ENCODE data around the gene TMEM80.
"Not testable (repeated sequence)": the region's sequence is repeated elsewhere in the genome, so short reads cannot be mapped to it uniquely, and the experiment has no call there.

The TMEM80 gene

DNA sequence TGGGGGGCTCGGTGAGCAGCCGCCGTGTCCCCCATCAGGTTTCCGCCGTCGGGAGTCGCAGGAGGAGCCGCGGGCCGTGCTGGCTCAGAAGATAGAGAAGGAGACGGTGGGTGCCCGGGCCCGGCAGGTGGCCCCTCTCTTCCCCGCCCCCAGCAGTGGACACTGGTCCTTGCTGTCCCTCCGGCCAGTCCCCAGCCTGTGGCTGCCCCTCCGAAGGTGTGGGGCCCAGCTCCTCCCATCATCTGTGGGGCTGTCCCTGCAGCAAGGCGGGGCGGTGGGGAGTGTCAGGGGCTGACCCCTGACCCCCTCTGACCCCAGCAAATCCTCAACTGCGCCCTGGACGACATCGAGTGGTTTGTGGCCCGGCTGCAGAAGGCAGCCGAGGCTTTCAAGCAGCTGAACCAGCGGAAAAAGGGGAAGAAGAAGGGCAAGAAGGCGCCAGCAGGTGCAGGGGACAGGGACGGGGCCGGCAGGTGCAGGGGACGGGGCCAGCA is 25.7 kb downstream of the TMEM80 start:
- DNase-seq (ENCODE audit: low spot score), result no peak

DNA sequence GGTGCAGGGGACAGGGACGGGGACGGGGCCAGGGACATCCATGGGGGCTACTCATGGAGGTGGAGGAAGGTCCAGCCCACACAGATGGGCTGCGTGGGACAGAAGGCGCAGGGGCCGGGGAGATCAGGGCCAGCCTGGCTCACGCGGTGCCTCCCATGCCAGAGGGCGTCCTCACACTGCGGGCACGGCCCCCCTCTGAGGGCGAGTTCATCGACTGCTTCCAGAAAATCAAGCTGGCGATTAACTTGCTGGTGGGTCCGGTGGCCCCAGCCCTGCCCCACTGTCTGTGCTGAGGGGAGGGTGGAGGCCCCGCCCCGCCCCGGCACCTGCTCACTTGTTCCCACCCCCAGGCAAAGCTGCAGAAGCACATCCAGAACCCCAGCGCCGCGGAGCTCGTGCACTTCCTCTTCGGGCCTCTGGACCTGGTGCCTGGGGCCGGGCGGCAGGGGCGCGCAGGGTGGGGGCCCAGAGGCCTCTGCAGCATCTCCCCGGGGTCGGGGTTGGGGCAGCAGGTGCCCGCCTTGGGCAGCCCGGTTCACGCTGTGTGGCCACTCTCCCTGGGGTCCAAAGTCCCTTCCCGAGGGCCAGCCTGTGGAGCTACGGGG is 26.2 kb downstream of the TMEM80 start:
- DNase-seq (ENCODE audit: low spot score), result no peak

DNA sequence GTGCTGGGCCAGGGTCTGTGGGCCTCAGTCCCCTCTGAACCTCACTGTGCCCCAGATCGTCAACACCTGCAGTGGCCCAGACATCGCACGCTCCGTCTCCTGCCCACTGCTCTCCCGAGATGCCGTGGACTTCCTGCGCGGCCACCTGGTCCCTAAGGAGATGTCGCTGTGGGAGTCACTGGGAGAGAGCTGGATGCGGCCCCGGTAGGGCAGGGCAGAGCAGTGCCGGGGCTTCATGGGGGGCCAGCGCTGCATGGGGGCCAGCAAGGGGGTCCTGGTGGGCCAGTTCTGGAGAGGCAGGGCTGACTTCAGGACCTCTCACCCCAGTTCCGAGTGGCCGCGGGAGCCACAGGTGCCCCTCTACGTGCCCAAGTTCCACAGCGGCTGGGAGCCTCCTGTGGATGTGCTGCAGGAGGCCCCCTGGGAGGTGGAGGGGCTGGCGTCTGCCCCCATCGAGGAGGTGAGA is 26.8 kb downstream of the TMEM80 start:
- DNase-seq (ENCODE audit: low spot score), result no peak

DNA sequence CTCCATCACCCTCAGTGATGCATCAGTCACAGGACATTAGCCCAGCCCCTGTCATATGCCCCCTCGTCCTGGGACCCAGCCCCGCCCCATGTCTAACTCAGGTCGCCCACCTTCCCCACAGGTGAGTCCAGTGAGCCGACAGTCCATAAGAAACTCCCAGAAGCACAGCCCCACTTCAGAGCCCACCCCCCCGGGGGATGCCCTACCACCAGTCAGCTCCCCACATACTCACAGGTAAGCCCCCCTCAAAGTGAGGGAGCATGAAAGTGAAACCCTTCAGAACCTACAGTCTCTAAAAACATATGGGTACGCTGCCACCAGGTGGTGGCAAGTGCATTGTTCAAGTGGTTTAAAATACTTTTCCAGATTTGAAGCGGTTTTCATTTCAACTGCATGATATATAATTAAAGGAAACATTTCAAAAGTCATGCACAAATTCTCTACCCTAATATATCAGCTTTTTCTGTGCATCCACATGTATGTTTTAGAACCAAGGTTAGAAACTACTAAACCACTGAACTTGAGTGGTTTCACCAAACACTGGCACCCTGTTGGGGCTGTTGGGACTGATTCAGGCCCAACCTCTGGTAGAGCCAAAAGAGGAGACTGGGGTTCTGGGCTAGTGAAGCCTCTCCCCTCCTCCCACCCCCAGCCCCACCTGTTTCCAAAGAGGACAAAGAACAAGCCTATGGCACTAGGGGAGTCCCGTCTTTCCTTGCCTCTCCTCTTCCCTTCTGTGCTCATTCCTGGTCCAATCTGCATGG is 27.7 kb downstream of the TMEM80 start:
- peak; percentile 47 for DNase-seq (ENCODE audit: low spot score)

DNA sequence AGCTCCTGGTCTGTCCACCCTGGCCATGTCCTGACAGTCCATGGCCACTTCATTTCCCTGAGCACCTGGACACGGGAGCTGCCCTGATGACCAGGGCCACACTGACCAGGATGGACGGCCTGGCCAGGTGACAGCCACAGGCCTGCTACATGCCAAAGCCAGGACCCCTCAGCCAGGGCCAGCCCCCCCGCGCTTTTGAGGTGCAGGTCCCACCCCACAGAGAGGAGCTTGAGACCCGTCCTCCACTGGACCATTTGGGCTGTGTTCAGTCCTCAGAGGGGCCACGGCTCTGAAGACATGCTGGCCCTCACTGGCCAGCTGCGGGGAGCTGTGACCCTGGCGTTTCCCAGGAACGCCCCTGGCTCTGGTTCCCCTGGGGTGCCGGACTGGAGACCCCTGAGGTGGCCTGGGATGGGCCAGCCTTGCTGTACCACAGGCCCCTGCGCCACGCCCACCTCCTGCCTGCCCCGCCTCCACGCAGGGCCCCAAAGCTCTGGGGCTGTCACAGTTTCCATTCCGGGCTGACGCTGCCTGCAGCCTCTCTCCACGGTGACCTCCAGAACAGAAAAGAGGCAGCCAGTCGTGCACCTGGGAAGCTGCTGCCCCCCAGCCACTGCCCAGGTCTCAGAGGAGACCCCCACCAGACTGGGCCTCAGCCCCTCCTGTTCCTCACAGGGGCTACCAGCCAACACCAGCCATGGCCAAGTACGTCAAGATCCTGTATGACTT is 28.6 kb downstream of the TMEM80 start:
- no peak for DNase-seq (ENCODE audit: low spot score)

DNA sequence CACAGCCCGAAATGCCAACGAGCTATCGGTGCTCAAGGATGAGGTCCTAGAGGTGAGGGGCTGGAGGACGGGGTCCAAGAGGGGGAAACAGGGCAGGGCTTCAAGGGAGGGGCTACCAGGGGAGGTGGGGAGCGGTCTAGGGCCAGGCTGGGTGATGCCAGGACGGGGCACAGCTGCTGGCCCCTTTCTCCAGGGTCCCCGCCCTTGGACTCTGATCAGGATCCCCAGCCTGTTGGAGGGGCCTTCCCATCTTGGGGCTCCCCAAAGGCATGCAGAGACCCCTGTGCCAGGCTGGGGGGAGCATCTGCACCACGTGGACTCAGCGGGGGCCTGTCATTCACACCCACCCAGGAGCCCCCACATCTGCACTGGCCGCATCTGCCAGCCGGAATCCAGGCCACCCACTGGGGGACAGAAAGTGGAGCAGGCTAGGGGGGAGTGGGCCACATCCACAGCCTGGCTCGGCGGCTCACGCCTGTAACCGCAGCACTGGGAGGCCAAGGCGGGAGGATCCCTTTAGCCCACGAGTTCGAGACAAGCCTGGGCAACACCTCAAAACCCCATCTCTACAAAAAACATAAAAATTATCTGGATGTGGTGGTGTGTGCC is 29.3 kb downstream of the TMEM80 start:
- DNase-seq (ENCODE audit: low spot score), result no peak

DNA sequence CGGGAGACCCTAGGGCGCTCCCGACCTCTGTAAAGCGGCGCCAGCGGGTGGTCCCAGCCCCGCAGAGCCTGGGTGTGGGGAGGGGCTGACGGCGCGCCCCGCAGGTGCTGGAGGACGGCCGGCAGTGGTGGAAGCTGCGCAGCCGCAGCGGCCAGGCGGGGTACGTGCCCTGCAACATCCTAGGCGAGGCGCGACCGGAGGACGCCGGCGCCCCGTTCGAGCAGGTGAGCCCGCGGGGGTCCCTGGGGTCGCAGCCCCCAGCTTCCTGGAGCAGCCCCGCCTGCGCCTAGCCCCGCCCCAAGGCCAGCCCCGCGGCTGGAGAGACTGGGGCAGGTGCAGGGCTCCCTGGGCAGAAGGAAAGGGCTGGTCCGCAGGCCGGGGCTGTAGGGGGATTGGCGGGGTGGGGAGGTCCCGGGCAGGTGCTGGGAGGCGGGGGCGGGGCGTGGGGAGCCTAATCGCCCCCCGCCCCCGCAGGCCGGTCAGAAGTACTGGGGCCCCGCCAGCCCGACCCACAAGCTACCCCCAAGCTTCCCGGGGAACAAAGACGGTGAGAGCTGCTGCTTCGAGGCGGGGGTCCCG is 30.1 kb downstream of the TMEM80 start:
- DNase-seq (ENCODE audit: low spot score), result no peak

DNA sequence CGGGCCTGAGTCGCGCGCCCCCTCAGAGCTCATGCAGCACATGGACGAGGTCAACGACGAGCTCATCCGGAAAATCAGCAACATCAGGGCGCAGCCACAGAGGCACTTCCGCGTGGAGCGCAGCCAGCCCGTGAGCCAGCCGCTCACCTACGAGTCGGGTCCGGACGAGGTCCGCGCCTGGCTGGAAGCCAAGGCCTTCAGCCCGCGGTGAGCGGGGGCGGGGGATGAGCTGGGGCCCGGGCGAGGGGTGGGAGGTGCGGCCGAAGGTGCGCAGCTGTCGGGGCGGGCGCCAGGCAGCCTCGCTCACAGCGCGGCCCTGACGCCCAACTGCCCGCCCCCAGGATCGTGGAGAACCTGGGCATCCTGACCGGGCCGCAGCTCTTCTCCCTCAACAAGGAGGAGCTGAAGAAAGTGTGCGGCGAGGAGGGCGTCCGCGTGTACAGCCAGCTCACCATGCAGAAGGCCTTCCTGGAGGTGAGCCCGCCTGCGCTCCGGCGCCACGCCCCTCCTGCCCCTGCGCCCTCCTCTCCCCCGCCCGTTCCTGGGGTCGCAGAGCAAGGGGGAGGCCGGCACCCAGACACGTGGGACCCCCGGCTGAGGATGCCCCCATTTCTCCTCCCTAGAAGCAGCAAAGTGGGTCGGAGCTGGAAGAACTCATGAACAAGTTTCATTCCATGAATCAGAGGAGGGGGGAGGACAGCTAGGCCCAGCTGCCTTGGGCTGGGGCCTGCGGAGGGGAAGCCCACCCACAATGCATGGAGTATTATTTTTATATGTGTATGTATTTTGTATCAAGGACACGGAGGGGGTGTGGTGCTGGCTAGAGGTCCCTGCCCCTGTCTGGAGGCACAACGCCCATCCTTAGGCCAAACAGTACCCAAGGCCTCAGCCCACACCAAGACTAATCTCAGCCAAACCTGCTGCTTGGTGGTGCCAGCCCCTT is 30.9 kb downstream of the TMEM80 start:
- DNase-seq (ENCODE audit: low spot score), result no peak

DNA sequence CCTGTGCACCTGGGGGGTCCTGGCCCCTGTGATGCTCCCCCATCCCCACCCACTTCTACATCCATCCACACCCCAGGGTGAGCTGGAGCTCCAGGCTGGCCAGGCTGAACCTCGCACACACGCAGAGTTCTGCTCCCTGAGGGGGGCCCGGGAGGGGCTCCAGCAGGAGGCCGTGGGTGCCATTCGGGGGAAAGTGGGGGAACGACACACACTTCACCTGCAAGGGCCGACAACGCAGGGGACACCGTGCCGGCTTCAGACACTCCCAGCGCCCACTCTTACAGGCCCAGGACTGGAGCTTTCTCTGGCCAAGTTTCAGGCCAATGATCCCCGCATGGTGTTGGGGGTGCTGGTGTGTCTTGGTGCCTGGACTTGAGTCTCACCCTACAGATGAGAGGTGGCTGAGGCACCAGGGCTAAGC is 31.7 kb downstream of the TMEM80 start:
- no peak for DNase-seq (ENCODE audit: low spot score)

DNA sequence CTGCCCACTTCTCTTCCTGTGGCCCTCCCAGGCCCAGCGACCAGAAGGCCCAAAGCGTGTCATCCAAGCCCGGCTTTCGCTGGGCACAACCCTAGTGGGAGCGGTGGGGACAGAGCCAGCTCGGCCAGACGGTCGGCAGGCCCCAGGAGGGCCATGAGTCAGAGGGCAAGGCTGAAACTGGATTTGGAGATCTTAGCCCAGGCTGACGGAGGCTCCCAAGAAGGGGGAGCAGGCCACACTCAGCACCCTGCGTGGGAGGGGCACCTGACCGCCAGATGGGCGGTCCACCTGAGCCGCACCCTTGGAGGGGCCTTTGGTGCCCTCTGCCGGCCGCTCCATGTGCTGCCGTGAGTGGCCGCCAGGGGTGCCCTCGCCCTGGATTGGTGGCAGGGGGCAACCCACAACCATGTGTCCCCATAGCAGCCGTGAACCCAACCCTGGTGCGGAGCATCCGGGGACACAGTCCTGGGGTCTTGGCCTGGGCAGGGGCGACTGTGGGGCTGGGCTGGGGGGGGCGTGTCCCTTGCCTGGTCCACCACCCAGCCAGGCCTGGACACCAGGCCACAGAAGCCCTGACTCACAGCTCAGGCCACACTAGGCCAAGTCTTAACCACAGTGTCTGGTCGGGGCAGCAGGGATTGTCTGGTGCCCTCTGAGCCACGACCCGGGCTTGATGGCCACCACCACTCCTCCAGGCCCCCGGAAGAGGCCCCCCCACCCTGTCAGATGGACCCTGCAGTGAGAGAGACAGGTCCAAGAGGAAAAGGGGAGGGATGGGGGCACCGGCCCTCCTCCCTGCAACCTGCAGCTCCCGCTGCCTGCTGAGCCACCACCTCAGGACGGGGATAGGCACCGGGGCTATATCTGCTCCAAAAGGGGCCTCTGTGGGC is 32.5 kb downstream of the TMEM80 start:
- peak; percentile 74 for DNase-seq (ENCODE audit: low spot score)

DNA sequence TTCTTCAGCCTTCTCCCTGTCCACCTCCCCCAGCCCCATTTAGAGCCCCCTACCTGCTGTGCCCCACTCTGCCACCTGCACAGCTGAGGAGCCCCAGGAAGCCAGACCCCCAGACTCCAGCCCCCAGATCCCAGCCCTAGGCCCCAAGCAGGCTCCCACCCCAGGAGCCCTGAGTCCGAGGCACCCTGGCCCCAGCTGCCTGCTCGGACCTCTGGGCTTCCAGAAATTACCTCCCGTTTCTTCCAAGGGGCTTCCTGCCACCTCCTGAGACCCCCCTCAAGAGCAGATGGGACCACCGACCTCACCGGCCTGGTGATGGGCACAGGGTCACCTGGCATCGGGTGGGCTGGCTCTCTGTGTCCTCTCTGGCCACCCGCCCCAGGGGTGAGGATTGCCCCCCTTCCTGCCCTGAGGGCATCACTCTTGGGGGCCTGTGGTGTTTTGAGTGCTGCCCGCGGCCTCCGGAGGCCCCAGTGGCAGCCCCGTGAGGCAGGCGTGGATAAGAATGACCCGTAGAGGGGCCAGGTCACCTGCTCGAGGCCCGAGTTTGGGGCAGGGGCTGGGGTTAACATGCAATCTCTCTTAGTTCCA is 33.4 kb downstream of the TMEM80 start:
- DNase-seq (ENCODE audit: low spot score), result no peak

DNA sequence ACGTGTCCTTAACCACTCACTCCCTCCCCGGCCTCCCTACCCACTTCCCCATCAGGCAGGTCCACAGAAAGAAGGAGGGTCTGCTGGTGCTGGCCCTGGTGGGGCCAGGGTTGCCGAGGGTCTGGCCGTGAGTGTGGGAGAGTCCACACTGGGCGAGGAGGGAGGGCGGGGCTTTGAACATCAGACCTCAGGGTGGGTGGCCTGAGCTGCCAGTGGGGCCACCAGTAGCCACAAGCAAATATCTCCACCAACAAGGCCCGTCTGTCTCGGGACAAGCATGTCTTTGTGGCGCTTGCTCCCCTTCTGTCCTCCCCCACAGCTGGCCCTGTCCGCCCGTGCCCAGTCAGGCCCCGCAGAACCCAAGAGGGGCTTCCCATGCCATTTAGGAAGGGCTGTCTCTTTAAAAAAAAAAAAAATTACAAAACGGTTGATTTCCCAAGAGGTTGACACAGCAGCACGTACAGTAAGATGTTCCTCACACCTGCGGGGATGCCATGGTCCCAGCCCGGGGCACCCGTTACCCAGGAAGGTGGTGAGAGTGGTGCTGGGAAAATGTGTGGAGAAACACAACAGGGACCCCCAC is 34.0 kb downstream of the TMEM80 start:
- DNase-seq (ENCODE audit: low spot score), result peak; percentile 97

DNA sequence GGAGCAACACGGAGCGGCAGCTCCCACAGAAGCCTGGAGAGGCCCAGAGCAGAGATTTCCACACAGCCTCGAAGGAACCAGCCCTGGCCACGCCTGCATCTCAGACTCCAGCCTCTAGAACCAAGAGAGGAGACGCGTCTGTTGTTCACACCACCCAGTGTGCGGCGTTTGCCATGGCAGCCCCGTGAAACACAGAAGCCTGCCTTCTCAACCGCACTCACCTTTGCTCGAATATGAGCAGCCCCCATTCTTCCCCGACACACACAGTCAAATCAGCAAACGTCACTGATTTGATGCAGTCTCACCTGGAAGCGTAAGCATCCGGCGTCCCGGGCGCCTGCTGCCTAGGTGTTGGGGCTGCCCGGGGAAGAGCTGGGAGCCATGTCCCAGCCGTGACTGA is 37.5 kb downstream of the TMEM80 start:
- no peak for DNase-seq (ENCODE audit: low spot score)

DNA sequence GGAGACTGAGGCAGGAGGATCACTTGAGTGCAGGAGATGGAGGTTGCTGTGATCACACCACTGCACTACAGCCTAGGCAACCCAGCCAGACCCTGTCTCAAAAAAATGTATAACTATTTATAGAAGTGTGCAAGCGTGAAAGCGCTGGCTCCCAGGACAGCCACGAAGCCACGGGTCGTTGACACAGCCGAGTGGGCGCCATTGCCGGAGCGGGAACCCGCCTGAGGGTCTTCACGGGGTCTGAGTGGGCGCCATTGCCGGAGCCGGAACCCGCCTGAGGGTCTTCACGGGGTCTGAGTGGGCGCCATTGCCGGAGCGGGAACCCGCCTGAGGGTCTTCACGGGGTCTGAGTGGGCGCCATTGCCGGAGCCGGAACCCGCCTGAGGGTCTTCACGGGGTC is 38.9 kb downstream of the TMEM80 start:
- DNase-seq (ENCODE audit: low spot score), result not testable (repeated sequence)

DNA sequence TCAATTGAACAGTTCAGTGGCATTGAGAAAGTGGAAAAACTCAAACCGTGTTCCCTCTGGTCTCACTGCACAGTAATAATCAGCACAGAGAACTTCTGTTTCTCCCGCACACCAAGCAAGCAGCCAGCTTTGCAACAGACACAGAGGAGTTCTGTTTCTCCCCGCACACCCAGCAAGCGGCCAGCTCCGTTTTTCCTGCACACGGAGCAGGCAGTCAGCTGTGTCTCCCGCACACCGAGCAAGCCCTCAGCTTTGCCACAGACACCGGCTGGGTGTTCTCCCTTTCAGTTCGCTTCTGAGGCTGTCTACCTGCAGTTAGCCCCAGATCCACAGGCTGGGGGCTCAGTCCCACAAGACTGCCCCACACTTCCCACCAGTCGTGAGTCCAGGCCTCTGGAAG is 41.8 kb downstream of the TMEM80 start:
- DNase-seq (ENCODE audit: low spot score), result peak; percentile 64

DNA sequence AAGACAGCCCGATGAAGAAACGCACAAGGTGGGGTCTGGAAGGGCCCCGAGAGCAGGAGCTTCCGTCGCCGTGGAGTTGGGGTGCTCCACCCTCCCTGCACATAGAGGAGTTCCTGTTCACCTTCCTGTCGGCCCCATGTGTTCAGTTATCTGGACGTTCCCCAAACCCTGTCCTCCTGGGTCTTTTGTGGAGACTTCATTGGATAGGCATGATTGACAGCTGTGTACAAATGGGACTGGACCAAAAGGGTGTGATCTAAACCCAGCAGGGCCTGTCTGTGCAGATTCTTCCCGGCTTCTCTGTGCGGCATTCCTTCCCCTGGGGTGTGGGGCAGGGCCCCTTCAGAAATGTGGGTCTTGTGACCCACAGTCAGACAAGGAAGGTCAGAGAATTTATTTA is 42.3 kb downstream of the TMEM80 start:
- DNase-seq (ENCODE audit: low spot score), result not testable (repeated sequence)

DNA sequence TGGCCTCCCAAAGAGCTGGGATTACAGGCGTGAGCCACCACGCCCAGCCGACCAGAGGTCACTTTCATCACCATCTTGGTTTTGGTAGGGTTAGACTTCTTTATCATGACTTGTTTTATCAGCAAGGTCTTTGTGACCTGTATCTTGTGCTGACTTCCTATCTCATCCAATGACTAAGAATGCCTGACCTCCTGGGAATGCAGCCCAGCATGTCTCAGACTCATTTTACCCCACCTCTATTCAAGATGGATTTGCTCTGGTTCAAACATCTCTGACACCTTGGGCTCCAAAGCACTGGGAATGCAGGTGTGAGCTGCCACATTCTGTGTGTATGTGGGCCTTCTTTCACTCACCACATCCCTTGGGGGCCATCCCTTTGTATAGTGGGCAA is 46.5 kb downstream of the TMEM80 start:
- no peak for DNase-seq (ENCODE audit: low spot score)

DNA sequence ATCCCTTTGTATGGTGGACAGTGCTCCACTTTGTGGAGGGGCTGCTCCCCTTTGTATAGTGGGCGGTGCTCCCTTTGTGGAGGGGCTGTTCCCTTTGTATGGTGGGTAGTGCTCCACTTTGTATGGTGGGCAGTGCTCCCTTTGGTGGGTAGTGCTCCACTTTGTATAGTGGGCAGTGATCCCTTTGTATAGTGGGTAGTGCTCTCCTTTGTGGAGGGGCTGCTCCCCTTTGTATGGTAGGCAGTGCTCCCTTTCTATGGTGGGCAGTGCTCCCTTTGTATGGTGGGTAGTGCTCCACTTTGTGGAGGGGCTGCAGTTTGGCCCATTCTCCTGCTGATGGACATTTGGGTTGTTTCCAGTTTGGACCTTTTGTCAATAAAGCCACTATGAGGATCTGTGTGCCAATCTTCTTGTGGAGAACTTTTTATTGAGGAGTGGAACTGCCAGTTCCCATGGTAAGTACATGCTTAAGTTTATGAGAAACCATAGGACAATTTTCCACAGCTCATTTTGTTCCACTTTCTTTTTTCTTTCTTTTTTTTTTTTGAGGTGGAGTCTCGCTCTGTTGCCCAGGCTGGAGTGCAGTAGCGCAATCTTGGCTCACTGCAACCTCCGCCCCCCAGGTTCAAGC is 47.1 kb downstream of the TMEM80 start:
- no peak for DNase-seq (ENCODE audit: low spot score)

DNA sequence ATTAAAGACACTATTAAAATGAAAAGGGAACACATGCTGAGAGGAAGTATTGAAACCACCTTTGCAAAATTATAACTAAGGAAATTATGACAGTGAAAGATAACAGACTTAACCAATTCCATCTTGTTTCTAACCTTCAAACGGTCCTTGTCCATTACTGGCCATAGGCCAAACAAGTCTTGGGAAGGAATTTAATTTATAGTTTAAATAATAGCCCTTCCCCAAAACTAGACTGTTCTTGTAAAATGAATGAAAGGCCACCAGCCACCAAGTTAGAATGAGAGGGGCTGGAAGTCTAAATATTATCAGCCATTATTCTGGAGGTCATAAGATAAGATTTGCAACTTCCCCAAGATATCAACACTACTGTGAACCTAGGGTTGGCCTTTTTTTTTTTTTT is 49.8 kb downstream of the TMEM80 start:
- no peak for DNase-seq (ENCODE audit: low spot score)

All from globus pallidus (tissue), 1 donor.